Progenitor cell of endocrine pancreas (in vitro differentiated cells): ENCODE results near the gene MED16. TPM values are rescaled to one million over a fixed set of nuclear protein-coding genes. Genes with fewer than 3 reads are reported as not detected.
A peak's percentile ranks its signal among the peaks of the same experiment; 100 is the strongest.

Experiments
- DNase-seq: peaks from one replicate; pipeline ENCODE4 v3.0.0; 2021; ENCODE audit warnings: low spot score; ENCODE audit not compliant: unreplicated experiment
- H3K27ac Mint-ChIP-seq: 2 replicates; pipeline ENCODE4 v1.8.0; 2021; ENCODE audit warnings: mild to moderate bottlenecking, moderate library complexity, mixed read lengths
- H3K27me3 Mint-ChIP-seq: 2 replicates; pipeline ENCODE4 v1.8.0; 2021; ENCODE audit warnings: mixed read lengths
- H3K36me3 Mint-ChIP-seq: 2 replicates; pipeline ENCODE4 v1.8.0; 2022; ENCODE audit warnings: mixed read lengths; ENCODE audit not compliant: insufficient read depth
- H3K4me1 Mint-ChIP-seq: 2 replicates; pipeline ENCODE4 v1.8.0; 2021; ENCODE audit warnings: low read depth, mixed read lengths
- H3K4me3 Mint-ChIP-seq: 2 replicates; pipeline ENCODE4 v1.8.0; 2021; ENCODE audit warnings: low read depth, mild to moderate bottlenecking, moderate library complexity, mixed read lengths
- H3K9me3 Mint-ChIP-seq: 2 replicates; pipeline ENCODE4 v1.8.0; 2021; ENCODE audit warnings: low read depth, mixed read lengths
- total RNA-seq: library from RNA; stranded (reverse); gene quantifications from 2 replicates; pipeline ENCODE4 v1.2.1, GENCODE V29; 2021
- TF ChIP-seq, protein P1 (sequence below): fragments of 200-600 bp; sonication (generic); IDR thresholded peaks from one replicate; pipeline ENCODE4 v1.5.0; 2021; ENCODE audit warnings: antibody characterized with exemption, mild to moderate bottlenecking; ENCODE audit not compliant: unreplicated experiment

Gene MED16
- total RNA-seq, 1 donor from 2014 or later = 87.2 TPM

DNA sequence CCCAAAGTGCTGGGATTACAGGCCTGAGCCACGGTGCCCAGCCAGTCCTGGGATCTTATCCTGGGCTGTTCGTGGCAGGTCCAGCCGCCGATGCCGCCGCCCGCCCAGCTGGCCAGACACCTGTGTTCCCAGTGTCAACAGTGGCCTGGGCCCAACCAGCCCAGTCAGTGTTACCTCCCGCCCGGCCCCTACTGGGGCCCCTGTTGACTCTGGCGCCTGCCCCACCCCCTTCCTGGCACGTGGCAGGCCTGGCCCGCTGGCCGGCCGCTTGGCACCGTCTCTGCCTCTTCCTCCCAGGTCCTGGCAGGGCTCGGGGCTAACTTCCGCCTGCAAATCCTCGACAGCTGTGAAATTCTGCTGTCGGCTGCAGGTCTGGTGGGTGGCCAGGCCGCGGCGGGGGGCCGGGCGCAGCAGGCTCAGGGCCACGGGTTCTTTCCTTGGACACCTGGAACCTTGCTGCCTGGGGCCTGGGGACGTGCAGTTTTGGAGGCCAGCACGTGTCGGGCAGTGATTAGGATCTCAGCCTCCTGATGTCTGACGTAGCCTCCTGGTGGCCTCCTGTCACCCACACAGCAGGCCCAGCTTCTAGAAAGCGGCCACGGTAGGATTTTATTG lies 42.0 kb upstream of the MED16 start:
- Mint-ChIP-seq H3K4me3 (no peak overlapping the region), H3K27me3 (no peaks in the 10 kb centered on the region), H3K27ac (peak overlapping the region; percentile 33), H3K4me1 (peaks cover 7% of the 10 kb centered on the region), H3K9me3 (no peaks in the 10 kb centered on the region), H3K36me3 (peaks cover 22% of the 10 kb centered on the region)
- no peak for DNase-seq
- TF ChIP-seq, protein P1, sequence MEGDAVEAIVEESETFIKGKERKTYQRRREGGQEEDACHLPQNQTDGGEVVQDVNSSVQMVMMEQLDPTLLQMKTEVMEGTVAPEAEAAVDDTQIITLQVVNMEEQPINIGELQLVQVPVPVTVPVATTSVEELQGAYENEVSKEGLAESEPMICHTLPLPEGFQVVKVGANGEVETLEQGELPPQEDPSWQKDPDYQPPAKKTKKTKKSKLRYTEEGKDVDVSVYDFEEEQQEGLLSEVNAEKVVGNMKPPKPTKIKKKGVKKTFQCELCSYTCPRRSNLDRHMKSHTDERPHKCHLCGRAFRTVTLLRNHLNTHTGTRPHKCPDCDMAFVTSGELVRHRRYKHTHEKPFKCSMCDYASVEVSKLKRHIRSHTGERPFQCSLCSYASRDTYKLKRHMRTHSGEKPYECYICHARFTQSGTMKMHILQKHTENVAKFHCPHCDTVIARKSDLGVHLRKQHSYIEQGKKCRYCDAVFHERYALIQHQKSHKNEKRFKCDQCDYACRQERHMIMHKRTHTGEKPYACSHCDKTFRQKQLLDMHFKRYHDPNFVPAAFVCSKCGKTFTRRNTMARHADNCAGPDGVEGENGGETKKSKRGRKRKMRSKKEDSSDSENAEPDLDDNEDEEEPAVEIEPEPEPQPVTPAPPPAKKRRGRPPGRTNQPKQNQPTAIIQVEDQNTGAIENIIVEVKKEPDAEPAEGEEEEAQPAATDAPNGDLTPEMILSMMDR = no peak

DNA sequence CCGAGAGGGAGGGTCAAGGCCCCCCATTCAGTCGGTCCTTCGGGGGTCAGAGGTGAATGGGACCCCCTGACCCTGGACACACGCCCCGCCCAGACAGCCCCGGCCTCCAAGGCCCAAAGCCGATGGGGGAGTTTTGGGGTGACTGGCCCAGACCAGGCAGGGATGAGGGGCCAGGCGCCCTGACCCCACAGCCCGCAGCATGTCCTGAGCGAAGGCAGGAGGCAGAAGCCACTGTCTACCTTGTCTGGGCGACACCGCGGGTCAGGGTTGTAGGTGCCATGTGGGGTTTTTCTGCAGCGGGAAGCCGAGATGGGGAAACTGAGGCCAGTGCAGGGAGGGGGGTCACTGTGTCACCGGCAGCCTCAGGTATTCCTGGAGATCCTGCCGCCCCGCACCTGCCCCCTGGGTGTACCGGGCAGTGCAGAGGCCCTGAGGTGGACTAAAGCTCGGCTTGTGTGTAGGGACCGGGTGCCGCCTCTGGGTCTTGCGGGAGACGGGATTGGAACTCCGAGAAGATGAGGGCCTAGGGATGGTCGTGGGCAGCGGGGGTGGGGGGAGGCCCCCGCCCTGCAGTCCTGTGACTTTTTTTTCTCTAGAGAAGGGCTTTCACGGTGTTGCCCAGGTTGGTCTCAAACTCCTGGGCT lies 41.3 kb upstream of the MED16 start:
- DNase-seq = no peak

DNA sequence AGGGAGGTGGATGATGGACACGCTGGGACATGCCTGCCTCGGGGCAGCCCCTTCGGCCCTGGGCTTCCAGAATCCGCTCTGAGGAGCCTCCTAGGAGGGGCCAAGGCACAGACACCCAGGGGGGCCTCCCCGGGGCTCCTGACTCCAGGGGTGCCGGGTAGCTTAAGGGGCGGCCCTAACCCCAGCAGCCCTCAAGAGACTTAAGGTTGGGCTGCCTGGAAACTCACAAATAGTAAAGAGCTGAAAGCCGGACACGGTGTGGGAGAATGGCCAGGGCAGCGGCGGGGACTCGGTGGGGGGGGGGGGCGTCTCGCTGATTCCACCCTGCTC lies 40.5 kb upstream of the MED16 start:
- peaks cover 19% of the 10 kb centered on the region for H3K36me3 Mint-ChIP-seq
- H3K27me3 Mint-ChIP-seq = no peaks in the 10 kb centered on the region
- H3K4me3 Mint-ChIP-seq = no peak overlapping the region
- H3K4me1 Mint-ChIP-seq = peaks cover 4% of the 10 kb centered on the region
- TF ChIP-seq, protein P1 = no peak
- no peaks in the 10 kb centered on the region for H3K9me3 Mint-ChIP-seq
- H3K27ac Mint-ChIP-seq = no peak overlapping the region
- DNase-seq = no peak

More for the DNA sequence above, 41.3 kb upstream of the MED16 start:
- Mint-ChIP-seq H3K36me3 (peaks cover 21% of the 10 kb centered on the region), H3K4me3 (no peak overlapping the region), H3K4me1 (peaks cover 6% of the 10 kb centered on the region), H3K9me3 (no peaks in the 10 kb centered on the region), H3K27me3 (no peaks in the 10 kb centered on the region), H3K27ac (no peak overlapping the region)
- TF ChIP-seq, protein P1 = no peak

DNA sequence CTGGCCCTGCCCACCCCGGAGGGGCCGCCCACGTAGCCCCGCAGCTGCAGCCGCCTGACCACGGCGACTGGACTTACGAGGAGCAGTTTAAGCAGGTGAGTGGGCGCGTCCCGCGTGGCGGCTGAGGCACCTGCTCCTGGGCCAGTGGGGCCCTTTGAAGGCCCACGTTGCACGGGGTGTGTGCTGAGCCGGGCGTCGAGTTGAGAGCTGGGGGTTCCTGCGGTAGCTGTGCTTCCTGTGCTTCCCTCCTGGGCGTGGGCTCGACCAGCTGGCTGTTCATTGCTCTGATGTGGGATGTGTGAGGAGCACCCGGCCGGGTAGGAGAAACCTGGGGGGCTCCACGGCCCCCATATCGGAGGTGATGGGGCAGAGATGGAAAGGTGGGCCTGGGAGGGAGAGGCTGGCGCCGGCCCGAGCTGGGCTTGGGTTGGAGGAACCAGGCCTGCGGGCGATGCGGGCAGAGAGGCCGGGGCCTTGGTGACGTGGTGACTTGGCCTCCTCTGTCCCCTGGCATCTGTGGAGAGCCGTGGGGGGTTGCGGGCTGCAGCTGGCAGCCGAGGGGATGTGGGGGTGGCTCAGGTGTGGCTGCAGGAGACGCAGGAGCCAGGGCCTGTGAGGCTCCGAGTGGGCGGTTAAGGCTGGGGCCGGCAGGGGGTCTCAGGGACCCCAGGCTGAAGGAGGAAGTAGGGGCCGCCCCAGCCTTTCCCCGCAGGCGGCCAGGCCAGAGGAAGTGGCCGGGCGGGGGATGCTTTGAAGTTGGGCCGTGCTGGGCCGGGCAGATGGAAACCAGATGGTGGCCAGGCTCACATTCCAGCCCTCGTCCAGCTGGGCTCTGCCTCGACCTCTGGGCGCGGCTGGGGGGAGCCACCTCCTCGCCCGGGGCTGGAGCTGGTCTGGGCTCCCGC lies 39.9 kb upstream of the MED16 start:
- Mint-ChIP-seq H3K36me3 (peaks cover 17% of the 10 kb centered on the region), H3K4me3 (no peak overlapping the region), H3K9me3 (no peaks in the 10 kb centered on the region), H3K27me3 (no peaks in the 10 kb centered on the region), H3K27ac (peak overlapping the region; percentile 73), H3K4me1 (peaks cover 4% of the 10 kb centered on the region)
- TF ChIP-seq, protein P1 = no peak
- no peak for DNase-seq

DNA sequence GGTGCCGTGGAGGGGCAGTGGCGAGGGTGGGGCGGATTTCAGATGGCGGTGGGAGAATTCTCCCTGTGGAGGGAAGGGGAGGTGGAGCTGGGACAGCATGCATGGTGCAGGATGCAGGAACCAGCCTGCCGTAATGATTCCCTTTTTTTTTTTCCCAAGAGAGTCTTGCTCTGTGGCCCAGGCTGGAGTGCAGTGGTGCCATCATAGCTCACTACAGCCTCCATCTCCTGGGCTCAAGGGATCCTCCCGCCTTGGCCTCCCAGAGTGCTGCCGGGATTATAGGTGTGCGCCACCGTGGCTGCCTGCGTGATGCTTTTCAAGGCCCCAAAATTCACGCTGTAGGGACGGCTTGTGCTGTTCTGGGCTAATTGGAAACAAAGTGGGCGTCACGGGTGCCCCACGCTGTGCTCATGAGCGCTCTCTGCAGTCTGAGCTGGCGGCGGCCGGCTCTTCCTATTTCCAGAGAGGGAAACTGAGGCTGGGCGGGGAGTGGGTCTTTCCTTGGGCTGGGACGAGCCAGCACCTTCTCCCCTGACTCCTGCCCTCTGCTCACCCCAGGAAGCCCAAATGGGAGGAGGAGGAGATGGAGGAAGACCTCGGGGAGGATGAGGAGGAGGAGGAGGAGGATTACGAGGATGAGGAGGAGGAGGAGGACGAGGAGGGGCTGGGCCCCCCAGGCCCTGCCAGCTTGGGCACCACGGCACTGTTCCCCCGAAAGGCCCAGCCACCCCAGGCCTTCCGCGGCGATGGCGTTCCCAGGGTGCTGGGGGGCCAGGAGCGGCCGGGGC lies 39.1 kb upstream of the MED16 start:
- H3K9me3 Mint-ChIP-seq = no peaks in the 10 kb centered on the region
- TF ChIP-seq, protein P1 = no peak
- H3K36me3 Mint-ChIP-seq = peaks cover 13% of the 10 kb centered on the region
- no peak overlapping the region for H3K4me3 Mint-ChIP-seq
- H3K27ac Mint-ChIP-seq = peak overlapping the region; percentile 29
- H3K4me1 Mint-ChIP-seq = peaks cover 3% of the 10 kb centered on the region
- DNase-seq = no peak
- no peaks in the 10 kb centered on the region for H3K27me3 Mint-ChIP-seq
